HG02885 (cell line): ENCODE measurements around the gene RTP5.
A peak's percentile ranks its signal among the peaks of the same experiment; 100 is the strongest.

ENCODE experiments used
- ATAC-seq: cut with Tn5 transposase; IDR thresholded peaks from one replicate; pipeline ENCODE4 v1.9.1; 2021; ENCODE audit warnings: mild to moderate bottlenecking; ENCODE audit not compliant: unreplicated experiment, poor library complexity

The RTP5 gene

DNA sequence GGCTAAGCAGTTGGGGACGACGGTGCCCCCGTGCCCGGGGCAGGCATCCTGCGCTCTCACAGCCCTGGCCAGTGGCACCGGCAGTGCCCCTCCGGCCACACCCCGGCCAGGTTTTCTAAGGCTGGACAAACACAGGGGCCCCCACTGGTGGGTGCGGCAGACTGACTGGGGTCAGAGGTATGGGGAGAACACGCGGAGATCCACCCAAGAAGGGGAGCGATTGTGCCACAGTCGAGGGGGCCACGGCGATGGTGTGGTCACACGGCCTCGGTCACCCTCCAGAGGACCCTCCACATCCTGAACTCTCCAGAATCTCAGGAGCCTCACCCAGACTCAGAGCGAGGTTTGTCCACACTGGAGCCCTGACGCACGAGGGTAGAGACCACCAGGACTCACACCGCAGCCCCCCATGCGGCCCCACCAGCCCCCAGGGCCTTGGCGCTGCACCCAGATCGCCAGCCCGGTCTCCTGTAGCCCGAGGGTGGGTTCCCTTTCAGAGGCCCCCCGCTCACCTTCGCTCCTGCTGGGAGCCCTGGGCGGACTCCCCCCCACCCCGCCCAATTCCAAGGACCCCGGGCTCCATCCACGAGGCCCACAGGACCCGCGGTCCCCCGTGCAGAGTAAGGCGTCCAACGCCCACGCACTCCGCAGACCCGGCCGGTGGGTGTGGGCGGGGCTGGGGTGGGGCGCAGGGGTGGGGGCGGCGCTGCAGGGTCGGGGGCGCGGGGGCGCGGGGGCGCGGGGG is 26.0 kb upstream of the RTP5 start:
- no peak for ATAC-seq

DNA sequence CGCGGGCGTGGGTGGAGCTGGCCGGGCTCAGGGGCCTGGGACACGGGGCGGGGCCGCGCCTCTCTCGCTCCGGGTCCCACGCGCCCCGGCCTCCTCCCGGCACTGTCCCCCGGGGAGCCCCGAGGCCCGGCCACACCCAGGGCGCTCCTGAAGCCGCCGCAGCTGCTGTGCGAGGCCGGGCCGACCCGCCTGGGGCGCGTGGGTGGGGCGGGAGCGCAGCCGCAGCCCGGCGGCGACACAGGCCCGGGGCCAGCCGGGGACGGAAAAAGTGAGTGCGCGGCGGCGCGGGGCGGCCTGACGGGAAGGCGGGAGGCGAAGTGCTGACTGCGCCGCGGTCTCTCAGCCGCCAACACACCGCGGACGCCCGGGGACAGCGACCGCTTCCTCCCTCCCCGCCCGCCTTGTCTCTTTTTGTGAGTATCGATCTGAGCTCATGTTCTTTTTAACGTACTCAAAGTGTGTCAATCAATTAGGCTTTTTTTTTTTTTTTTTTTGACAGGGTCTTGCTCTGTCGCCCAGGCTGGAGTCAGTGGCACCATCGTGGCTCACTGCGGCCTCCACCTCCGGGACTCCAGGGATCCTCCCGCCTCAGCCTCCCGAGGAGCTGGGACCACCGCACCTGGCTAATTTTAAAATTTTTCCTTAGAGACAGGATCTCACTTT is 25.3 kb upstream of the RTP5 start:
- peak; percentile 81 for ATAC-seq

- no peak for ATAC-seq
Measured at GRCh38 chr2:241844831-241845578, 24.5 kb upstream of the RTP5 start.

DNA sequence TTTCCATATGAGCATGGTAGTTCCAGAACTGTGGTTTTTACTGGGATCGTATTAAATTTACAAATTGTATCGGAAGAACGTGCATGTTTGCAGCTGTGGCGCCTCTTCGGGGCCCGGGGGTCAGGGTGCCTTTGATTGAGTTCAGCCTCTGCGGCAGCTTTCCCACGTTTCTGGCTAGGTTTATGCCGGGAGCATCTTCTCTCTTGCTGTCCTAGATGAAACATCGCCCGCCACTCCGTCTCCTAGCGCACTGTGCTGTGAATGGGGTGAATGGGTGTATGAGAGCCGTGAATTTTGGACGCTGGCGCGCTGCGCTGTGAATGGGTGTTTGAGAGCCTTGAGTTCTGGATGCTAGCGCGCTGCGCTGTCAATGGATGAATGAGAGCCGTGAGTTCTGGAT is 23.1 kb upstream of the RTP5 start:
- no peak for ATAC-seq

DNA sequence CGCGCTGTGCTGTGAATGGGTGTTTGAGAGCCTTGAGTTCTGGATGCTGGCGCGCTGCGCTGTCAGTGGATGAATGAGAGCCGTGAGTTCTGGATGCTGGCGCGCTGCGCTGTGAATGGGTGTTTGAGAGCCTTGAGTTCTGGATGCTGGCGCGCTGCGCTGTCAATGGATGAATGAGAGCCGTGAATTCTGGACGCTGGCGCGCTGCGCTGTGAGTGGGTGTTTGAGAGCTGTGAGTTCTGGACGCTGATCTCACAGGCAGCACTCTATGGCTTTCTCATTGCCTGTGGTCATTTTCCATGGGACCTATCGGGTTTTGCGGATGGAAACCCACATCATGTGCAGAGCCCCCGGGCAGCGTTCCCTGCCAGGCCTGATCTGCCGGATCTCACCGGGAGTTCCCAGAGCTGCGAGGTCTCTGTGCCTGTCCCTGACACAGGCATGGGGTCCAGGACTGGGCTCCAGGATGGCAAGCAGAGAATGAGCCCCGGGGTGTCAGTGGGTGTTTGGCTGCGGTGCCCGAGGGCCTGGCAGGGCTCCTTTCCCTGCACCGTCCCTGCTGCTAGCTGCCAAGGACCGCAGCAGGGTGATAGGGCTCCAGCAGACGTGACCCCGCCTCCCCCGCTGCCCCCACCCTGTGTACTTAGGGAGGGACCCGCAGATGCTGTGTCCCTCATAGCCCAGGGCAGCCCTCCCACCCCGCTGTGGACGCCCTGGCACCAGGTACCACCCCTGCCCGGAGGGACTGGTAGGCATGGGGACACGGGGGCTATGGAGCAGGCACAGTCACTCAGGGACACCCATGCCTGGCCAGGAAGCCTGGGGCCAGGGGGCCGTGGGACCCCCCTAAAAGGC is 20.5 kb upstream of the RTP5 start:
- ATAC-seq = no peak

- no peak for ATAC-seq
Measured at GRCh38 chr2:241849616-241850543, 19.6 kb upstream of the RTP5 start.

DNA sequence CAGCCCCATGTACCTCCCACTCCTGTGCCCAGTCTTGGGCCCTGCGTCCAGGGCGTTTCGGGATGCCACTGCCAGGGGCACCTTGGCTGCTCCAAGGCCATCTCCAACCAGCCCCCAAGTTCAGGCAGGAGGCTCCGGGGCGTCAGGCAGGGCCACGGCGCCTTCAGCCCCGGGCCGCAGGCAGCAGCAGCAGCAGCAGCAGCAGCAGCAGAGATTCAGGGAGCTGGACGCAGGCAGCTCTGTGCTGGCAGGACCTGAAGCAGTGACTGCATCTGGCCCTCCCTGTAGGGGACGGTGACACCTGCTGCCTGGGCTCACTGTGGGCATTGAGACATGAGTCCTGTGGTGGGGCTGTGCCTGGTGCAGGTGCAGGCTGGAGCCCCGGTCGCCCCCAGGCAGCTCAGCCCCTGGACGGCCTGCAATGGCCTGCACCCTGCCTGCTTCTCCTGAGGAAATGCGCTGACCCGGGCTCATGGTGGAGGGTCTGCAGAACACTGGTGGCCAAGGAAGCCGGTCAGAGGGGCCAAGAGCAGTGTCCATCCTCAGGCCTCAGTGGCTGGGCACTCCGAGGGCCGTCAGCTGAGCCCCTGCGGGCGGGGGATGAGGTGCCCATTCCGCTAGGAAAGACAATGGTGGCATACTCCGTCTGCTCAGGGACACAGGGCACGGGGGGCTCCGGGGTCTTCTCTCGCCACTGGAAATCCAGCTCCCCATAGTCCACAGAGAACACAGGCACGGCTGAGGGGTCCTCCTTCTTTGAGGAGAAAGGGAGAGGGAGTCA is 18.8 kb upstream of the RTP5 start:
- no peak for ATAC-seq

DNA sequence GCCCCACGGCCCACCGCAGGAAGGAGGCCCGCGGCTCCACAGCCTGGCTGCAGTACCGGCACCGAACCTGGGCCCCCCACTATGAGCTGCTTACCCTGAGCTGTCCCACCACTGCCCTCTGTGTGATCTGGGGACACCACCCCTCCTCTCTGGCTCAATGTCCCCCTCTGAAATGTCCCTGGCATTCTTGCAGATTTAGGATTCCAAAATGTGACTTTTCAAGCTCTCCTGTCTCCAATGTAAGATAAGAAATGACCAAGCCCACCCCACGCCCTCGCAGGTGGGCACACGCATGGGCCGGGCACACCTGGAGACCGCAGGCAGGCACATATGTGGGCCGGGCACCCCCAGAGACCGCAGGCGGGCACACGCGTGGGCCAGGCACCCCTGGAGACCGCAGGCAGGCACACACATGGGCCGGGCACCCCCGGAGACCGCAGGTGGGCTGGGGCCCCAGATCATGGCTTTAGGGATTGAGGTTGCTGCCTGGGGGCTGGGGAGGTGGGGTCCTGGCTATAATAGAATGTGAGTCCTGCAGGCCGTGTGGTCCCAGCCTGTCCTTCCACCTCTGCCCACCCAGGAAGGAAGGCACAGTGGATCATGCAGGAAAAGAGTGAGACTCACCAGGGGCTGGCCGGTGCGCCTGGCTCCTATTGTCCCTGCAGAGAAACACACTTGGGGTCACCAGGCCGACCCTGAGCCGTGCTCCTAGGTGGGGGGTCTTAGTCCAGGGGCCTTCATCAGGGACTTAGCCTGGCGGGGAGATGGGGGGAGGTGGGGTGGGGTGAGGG is 18.0 kb upstream of the RTP5 start:
- no peak for ATAC-seq

DNA sequence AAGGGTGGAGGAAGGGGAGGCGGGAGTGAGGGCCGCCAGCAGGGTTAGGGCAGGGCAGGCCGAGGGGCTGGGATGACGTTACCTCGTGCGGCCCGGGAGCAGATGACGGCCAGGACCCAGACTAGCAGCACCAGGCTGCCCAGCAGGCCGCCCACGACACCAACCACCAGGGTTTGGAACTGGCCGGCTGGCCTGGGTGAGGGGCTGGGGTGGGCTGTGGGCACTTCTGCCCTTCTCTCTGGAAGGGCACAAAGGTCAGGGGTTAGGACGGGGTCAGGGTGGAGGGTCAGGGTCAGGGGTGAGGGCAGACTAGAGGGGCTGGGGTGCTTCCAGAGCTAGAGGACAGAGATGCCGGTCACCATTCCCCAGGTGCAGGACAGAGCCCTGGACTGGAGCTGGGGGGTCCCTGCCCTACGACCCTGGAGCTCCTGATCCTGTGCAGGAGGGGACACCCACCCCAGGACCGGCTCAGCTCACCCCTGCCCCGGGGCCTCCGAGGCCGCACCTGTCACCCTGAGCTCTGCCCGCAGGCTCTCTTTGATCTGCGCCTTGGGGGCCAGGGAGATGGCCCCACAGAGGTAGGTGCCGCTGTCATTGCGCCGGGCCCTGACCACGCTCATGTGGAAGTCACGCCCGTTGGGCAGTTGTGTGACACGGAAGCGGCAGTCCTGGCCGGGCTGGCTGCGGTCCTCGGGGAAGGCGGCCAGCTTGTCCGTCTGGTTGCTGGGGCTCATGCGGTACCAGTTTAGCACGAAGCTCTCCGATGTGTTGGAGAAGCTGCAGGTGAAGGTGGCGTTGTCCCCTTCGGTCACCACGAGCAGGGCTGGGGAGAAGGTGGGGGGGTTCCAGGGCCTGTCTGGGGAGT is 17.2 kb upstream of the RTP5 start:
- no peak for ATAC-seq

- no peak for ATAC-seq
Measured at GRCh38 chr2:241852981-241853631, 16.4 kb upstream of the RTP5 start.

- no peak for ATAC-seq
Measured at GRCh38 chr2:241853651-241854341, 15.7 kb upstream of the RTP5 start.

DNA sequence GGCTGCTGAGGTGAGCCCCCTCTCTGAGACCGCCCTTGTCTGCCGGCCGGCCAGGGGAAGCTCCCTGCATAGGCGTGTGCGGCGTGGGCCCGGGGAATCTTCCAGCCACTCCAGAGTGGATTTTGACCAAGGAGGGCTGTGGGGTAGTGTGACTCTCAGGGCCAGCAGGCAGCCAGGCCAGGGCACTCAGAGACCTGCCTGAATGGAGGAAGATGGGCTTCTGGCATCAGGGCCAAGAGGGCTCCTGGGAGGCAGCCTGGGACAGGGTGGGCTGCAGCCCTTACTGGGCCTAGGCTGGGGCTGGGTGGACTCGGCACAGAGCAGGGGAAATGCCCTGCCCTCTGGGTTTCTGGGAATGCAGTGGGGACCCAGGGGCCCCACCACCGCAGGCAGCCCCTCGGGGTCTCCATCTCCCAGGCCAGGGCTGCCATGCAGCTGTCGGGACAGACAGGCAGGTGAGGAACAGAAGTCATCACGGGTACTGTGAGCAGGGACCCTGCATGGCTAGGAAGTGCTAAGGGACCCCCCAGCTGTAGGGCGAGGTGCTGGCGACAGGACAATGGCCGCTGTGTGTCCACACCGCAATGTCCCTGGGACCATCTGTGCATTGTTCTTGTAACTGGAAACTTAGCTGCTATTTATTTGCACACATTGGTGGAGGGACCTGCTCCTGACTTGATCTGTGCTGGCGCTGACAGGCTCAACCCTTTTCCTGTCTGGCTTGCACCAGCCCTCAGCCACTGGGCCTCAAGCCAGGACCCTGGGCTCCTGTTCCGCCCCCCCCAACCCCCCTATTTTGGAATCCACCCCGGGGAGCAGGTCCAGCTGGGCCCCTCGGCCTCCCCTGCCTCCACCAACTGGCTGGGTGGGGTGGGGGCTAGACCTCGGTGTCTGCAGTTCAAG is 14.9 kb upstream of the RTP5 start:
- ATAC-seq = no peak

DNA sequence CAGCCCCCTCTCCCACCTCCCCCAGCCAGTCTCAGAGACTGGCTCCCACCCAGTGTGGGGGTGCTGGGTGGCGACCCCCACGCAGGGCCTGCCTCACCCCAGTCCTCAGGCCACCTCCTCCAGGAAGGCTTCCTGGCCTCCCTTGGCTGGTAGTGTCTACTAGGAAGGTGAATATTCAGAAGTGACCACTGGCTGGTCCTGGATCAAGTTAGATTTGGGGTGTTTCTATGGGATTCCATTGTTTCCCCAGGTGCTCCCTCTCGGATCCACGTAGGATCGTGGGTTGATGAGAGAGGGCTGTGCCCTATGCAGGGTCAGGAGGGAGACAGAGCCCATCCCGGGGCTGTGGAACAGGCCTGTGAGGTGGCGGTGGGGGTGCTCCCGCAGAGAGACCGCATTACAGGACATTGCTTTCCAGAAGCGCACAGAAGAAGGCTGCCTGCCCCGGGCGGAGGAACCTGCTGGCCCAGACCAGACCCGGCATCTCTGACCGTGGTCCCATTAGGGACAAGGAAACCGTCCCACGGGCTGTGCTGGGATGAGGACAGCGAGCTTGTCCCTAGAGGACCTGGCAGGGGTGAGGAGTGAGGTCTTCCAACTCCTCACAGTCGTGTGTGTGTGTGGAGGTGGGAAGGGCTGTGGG is 14.2 kb upstream of the RTP5 start:
- no peak for ATAC-seq

DNA sequence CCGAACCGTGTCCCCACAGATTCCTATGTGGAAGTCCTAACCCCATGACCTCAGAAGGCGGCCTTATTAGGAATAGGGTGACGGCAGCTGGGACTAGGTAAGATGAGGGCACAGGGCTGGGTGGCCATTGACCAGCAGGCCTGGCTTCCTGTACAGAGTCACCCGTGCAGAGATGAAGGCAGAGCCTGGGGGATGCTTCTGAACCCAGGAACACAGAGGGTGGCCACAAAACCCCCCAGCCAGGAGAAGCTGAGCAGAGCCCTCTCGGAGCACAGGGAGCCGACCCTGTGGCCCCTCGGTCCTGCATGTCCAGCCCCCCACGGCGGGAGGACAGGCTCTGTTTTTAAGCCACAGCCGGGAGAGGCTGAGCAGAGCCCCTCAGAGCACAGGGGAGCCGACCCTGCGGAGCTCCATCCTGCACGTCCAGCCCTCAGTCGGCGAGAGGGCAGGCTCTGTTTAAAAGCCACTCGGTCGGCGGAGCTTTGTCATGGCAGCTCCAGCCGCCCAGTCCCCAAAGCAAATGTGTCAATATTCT is 13.6 kb upstream of the RTP5 start:
- no peak for ATAC-seq
